SK-N-SH treated with all-trans-retinoic acid at 6 μM for 48 hours (cell line): ENCODE measurements around the gene HTR1D.
"Not testable (repeated sequence)": the region's sequence is repeated elsewhere in the genome, so short reads cannot be mapped to it uniquely, and the experiment has no call there.

Source experiments
- ATAC-seq: fragments of 200-7000 bp; cut with Tn5 transposase; 3 replicates; pipeline ENCODE4 v1.9.1; 2020; ENCODE audit warnings: mild to moderate bottlenecking, moderate library complexity
- ARNTL ChIP-seq: fragments of 450-650 bp; formaldehyde crosslinking; IDR thresholded peaks from 2 replicates; pipeline ENCODE4 v1.5.0; 2020; ENCODE audit warnings: low read depth, mild to moderate bottlenecking, moderate library complexity, borderline replicate concordance
- ESRRG ChIP-seq: fragments of 250-450 bp; sonication (Bioruptor Pico); IDR thresholded peaks from 2 replicates; pipeline ENCODE4 v1.6.1; 2021; ENCODE audit warnings: mild to moderate bottlenecking
- GLIS3 ChIP-seq: fragments of 250-450 bp; sonication (Bioruptor Pico); IDR thresholded peaks from 2 replicates; pipeline ENCODE4 v1.5.0; 2020; ENCODE audit warnings: mild to moderate bottlenecking, moderate library complexity
- ISL1 ChIP-seq: fragments of 250-450 bp; sonication (Bioruptor Pico); IDR thresholded peaks from 2 replicates; pipeline ENCODE4 v2.1.2; 2022; ENCODE audit warnings: mild to moderate bottlenecking, moderate library complexity
- OSR1 ChIP-seq: fragments of 250-450 bp; sonication (Bioruptor Pico); IDR thresholded peaks from 2 replicates; pipeline ENCODE4 v1.8.0; 2022; ENCODE audit warnings: moderate library complexity, mild to moderate bottlenecking, inconsistent platforms
- PPARA ChIP-seq: fragments of 250-450 bp; sonication (Bioruptor Pico); IDR thresholded peaks from 2 replicates; pipeline ENCODE4 v1.5.0; 2020; ENCODE audit warnings: mild to moderate bottlenecking, borderline replicate concordance
- RARB ChIP-seq: fragments of 250-450 bp; sonication (Bioruptor Pico); IDR thresholded peaks from 2 replicates; pipeline ENCODE4 v1.8.0; 2021; ENCODE audit warnings: mild to moderate bottlenecking, moderate library complexity
- SNAI2 ChIP-seq: fragments of 250-450 bp; sonication (Bioruptor Pico); IDR thresholded peaks from 2 replicates; pipeline ENCODE4 v1.5.0; 2020; ENCODE audit warnings: mild to moderate bottlenecking, moderate library complexity
- TOX ChIP-seq: fragments of 250-450 bp; sonication (Bioruptor Pico); IDR thresholded peaks from 2 replicates; pipeline ENCODE4 v1.8.0; 2021; ENCODE audit warnings: mild to moderate bottlenecking, moderate library complexity, borderline replicate concordance
- ZFP3 ChIP-seq: fragments of 250-450 bp; sonication (Bioruptor Pico); IDR thresholded peaks from 2 replicates; pipeline ENCODE4 v1.5.0; 2020; ENCODE audit warnings: mild to moderate bottlenecking, moderate library complexity
- ZFP30 ChIP-seq: fragments of 450-650 bp; formaldehyde crosslinking; IDR thresholded peaks from 2 replicates; pipeline ENCODE4 v1.5.0; 2022; ENCODE audit warnings: mild to moderate bottlenecking, moderate library complexity
- ZNF70 ChIP-seq: fragments of 450-650 bp; formaldehyde crosslinking; IDR thresholded peaks from 2 replicates; pipeline ENCODE4 v1.5.0; 2020; ENCODE audit warnings: mild to moderate bottlenecking, moderate library complexity
- ZNF8 ChIP-seq: fragments of 450-650 bp; formaldehyde crosslinking; IDR thresholded peaks from 2 replicates; pipeline ENCODE4 v1.5.0; 2020; ENCODE audit warnings: mild to moderate bottlenecking, moderate library complexity
- TF ChIP-seq, protein P1 (sequence below): fragments of 250-450 bp; sonication (Bioruptor Pico); IDR thresholded peaks from 2 replicates; pipeline ENCODE4 v1.5.0; 2020; ENCODE audit warnings: mild to moderate bottlenecking, moderate library complexity
- TF ChIP-seq, protein P2 (sequence below): fragments of 250-450 bp; sonication (Bioruptor Pico); IDR thresholded peaks from 2 replicates; pipeline ENCODE4 v1.5.1; 2021; ENCODE audit warnings: mild to moderate bottlenecking, moderate library complexity
- TF ChIP-seq, protein P3 (sequence below): fragments of 250-450 bp; sonication (Bioruptor Pico); IDR thresholded peaks from 2 replicates; pipeline ENCODE4 v1.5.1; 2020; ENCODE audit warnings: low read depth, mild to moderate bottlenecking, moderate library complexity
- TF ChIP-seq, protein P4 (sequence below): fragments of 250-450 bp; sonication (Bioruptor Pico); IDR thresholded peaks from 2 replicates; pipeline ENCODE4 v1.8.0; 2021; ENCODE audit warnings: low read depth, mild to moderate bottlenecking, moderate library complexity, borderline replicate concordance
- TF ChIP-seq, protein P5 (sequence below): fragments of 250-450 bp; sonication (Bioruptor Pico); IDR thresholded peaks from 2 replicates; pipeline ENCODE4 v1.8.0; 2020; ENCODE audit warnings: mild to moderate bottlenecking, moderate library complexity, borderline replicate concordance

Gene HTR1D, protein sequence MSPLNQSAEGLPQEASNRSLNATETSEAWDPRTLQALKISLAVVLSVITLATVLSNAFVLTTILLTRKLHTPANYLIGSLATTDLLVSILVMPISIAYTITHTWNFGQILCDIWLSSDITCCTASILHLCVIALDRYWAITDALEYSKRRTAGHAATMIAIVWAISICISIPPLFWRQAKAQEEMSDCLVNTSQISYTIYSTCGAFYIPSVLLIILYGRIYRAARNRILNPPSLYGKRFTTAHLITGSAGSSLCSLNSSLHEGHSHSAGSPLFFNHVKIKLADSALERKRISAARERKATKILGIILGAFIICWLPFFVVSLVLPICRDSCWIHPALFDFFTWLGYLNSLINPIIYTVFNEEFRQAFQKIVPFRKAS

DNA sequence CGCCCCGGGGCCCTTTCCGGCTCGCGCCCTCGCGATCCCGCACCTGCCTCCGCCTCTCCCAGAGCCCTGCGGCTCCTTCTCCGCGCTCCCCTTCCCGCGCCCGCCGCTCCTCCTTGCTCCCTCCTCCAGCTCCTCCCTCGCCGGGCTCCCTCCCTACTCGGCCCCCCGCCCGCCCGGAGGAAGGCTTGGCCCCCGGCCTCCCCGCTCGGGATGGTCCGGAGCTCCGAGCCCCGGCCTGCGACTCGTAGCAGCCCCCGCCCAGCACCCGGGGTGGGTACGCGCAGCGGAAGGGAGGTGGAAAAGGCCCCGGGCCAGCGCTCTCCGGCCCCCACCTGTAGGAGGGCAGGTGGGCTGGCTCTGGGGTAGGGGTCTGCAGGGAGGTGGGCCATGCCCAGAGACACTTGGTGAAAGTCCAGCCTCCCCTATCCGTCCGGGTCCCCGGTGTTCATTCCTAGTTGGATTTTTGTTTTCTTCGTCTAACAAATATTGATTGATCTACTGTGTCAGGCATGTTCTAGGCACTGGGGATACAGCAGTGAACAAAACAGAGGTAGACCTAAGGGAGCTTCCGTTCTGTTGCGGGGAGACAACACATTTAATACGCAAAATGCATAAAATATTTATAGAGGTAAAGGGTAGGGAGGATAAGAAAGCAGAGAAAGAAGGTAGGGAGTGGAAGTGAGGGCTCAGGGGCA is at the start of gene HTR1D:
TSS of gene HTR1D (minus strand) at position 82 of the 695 bp plus-strand sequence. CDS start 23,283 bp downstream, outside the sequence.
- TF ChIP-seq OSR1 (CRISPR knock-in tag) (no peak), ZNF70 (CRISPR knock-in tag) (peak; percentile 73)
- peak; percentile 52 for ATAC-seq

DNA sequence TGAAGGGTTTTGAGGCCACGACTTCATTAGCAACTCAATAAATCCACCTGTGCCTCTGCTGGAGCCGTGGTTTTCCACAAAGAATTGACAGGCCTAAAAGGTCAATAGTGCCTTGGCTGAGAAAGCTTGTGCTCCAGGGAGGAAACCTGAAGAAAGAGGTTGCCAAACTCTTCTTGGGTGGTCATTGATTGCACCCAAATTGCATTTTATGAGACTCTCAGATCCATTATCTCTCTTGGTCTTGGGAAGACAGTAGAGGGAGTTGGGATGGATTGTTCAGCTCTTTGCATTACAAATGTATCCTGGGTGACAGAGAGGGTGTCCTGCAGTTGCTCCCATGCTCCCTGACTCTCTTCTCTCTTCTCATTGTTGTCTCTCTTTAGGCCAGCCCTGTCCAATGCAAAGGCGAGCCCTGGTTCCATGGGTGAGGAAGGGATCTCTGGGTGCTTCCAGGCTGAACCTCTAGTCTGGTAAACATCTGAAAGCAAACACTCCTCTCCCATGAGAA is 46.1 kb upstream of the HTR1D start:
- TF ChIP-seq, protein P1, sequence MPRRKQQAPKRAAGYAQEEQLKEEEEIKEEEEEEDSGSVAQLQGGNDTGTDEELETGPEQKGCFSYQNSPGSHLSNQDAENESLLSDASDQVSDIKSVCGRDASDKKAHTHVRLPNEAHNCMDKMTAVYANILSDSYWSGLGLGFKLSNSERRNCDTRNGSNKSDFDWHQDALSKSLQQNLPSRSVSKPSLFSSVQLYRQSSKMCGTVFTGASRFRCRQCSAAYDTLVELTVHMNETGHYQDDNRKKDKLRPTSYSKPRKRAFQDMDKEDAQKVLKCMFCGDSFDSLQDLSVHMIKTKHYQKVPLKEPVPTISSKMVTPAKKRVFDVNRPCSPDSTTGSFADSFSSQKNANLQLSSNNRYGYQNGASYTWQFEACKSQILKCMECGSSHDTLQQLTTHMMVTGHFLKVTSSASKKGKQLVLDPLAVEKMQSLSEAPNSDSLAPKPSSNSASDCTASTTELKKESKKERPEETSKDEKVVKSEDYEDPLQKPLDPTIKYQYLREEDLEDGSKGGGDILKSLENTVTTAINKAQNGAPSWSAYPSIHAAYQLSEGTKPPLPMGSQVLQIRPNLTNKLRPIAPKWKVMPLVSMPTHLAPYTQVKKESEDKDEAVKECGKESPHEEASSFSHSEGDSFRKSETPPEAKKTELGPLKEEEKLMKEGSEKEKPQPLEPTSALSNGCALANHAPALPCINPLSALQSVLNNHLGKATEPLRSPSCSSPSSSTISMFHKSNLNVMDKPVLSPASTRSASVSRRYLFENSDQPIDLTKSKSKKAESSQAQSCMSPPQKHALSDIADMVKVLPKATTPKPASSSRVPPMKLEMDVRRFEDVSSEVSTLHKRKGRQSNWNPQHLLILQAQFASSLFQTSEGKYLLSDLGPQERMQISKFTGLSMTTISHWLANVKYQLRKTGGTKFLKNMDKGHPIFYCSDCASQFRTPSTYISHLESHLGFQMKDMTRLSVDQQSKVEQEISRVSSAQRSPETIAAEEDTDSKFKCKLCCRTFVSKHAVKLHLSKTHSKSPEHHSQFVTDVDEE = no peak
- no peak for TF ChIP-seq RARB (CRISPR knock-in tag)
- TF ChIP-seq TOX (CRISPR knock-in tag) = no peak
- no peak for TF ChIP-seq GLIS3 (CRISPR knock-in tag)
- TF ChIP-seq, protein P2, sequence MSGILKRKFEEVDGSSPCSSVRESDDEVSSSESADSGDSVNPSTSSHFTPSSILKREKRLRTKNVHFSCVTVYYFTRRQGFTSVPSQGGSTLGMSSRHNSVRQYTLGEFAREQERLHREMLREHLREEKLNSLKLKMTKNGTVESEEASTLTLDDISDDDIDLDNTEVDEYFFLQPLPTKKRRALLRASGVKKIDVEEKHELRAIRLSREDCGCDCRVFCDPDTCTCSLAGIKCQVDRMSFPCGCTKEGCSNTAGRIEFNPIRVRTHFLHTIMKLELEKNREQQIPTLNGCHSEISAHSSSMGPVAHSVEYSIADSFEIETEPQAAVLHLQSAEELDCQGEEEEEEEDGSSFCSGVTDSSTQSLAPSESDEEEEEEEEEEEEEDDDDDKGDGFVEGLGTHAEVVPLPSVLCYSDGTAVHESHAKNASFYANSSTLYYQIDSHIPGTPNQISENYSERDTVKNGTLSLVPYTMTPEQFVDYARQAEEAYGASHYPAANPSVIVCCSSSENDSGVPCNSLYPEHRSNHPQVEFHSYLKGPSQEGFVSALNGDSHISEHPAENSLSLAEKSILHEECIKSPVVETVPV (CRISPR knock-in tag) = no peak
- no peak for TF ChIP-seq ESRRG
- TF ChIP-seq ZFP30 = no peak
- TF ChIP-seq, protein P3, sequence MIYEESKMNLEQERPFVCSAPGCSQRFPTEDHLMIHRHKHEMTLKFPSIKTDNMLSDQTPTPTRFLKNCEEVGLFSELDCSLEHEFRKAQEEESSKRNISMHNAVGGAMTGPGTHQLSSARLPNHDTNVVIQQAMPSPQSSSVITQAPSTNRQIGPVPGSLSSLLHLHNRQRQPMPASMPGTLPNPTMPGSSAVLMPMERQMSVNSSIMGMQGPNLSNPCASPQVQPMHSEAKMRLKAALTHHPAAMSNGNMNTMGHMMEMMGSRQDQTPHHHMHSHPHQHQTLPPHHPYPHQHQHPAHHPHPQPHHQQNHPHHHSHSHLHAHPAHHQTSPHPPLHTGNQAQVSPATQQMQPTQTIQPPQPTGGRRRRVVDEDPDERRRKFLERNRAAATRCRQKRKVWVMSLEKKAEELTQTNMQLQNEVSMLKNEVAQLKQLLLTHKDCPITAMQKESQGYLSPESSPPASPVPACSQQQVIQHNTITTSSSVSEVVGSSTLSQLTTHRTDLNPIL (CRISPR knock-in tag) = no peak
- no peak for TF ChIP-seq OSR1 (CRISPR knock-in tag)
- no peak for TF ChIP-seq ISL1 (CRISPR knock-in tag)
- no peak for ATAC-seq

DNA sequence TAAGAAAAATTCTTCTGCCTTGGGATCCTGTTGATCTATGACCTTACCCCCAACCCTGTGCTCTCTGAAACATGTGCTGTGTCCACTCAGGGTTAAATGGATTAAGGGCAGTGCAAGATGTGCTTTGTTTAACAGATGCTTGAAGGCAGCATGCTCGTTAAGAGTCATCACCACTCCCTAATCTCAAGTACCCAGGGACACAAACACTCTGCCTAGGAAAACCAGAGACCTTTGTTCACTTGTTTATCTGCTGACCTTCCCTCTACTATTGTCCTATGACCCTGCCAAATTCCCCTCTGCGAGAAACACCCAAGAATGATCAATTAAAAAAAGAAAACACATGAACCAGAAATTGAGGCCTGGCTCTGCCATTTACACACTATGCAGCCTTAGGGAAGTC is 40.8 kb upstream of the HTR1D start:
- ATAC-seq = not testable (repeated sequence)

DNA sequence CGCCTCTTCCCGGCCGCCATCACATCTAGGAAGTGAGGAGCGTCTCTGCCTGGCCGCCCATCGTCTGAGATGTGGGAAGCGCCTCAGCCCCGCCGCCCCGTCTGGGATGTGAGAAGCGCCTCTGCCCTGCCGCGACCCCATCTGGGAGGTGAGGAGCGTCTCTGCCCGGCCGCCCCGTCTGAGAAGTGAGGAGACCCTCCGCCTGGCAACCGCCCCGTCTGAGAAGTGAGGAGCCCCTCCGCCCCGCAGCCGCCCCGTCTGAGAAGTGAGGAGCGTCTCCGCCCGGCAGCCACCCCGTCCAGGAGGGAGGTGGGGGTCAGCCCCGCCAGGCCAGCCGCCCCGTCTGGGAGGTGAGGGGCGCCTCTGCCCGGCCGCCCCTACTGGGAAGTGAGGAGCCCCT is 40.1 kb upstream of the HTR1D start:
- not testable (repeated sequence) for ATAC-seq

DNA sequence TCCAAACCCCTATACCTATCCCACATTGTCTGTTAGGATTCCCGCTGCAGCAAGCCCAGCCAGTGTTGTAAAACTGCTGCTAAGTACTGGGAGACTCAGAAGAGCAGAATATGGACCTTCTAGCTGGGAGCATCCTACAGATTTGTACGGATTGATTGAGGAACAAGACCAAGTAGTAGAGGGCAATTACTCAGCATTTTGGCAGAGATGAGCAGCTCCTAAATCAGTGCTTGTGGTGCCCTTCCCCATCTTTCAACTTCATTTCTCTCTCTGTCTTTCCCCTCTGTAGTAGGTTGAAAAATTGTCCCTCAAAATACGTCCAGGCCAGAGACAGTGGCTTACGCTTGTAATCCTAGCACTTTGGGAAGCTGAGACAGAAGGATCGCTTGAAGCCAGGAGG is 37.3 kb upstream of the HTR1D start:
- ATAC-seq = no peak
- TF ChIP-seq PPARA (CRISPR knock-in tag) = no peak
- no peak for TF ChIP-seq RARB (CRISPR knock-in tag)
- no peak for TF ChIP-seq TOX (CRISPR knock-in tag)
- TF ChIP-seq, protein P4, sequence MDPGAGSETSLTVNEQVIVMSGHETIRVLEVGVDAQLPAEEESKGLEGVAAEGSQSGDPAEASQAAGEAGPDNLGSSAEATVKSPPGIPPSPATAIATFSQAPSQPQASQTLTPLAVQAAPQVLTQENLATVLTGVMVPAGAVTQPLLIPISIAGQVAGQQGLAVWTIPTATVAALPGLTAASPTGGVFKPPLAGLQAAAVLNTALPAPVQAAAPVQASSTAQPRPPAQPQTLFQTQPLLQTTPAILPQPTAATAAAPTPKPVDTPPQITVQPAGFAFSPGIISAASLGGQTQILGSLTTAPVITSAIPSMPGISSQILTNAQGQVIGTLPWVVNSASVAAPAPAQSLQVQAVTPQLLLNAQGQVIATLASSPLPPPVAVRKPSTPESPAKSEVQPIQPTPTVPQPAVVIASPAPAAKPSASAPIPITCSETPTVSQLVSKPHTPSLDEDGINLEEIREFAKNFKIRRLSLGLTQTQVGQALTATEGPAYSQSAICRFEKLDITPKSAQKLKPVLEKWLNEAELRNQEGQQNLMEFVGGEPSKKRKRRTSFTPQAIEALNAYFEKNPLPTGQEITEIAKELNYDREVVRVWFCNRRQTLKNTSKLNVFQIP (CRISPR knock-in tag) = no peak
- TF ChIP-seq ZFP3 = no peak
- TF ChIP-seq SNAI2 (CRISPR knock-in tag) = no peak
- TF ChIP-seq GLIS3 (CRISPR knock-in tag) = no peak
- no peak for TF ChIP-seq ARNTL (CRISPR knock-in tag)
- TF ChIP-seq, protein P2 (CRISPR knock-in tag) = no peak
- no peak for TF ChIP-seq ZNF8 (CRISPR knock-in tag)
- TF ChIP-seq, protein P1 = no peak
- no peak for TF ChIP-seq ZNF70 (CRISPR knock-in tag)
- TF ChIP-seq, protein P5, sequence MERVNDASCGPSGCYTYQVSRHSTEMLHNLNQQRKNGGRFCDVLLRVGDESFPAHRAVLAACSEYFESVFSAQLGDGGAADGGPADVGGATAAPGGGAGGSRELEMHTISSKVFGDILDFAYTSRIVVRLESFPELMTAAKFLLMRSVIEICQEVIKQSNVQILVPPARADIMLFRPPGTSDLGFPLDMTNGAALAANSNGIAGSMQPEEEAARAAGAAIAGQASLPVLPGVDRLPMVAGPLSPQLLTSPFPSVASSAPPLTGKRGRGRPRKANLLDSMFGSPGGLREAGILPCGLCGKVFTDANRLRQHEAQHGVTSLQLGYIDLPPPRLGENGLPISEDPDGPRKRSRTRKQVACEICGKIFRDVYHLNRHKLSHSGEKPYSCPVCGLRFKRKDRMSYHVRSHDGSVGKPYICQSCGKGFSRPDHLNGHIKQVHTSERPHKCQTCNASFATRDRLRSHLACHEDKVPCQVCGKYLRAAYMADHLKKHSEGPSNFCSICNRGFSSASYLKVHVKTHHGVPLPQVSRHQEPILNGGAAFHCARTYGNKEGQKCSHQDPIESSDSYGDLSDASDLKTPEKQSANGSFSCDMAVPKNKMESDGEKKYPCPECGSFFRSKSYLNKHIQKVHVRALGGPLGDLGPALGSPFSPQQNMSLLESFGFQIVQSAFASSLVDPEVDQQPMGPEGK = no peak
